Stimulated activated CD8-positive, alpha-beta memory T cell treated with anti-CD3 and anti-CD28 coated beads, Interleukin-12 subunit alpha, Interleukin-12 subunit beta, amount 100 ng/mL, for 24 hours (primary cell): ENCODE measurements around the gene SIGLEC12.
A peak's percentile ranks its signal among the peaks of the same experiment; 100 is the strongest.
"Not testable (repeated sequence)": the region's sequence is repeated elsewhere in the genome, so short reads cannot be mapped to it uniquely, and the experiment has no call there.

ENCODE experiments used
- DNase-seq: peaks from one replicate; pipeline ENCODE4 v3.0.0-alpha.2; 2020; ENCODE audit errors: extremely low read depth

SIGLEC12 gene

DNA sequence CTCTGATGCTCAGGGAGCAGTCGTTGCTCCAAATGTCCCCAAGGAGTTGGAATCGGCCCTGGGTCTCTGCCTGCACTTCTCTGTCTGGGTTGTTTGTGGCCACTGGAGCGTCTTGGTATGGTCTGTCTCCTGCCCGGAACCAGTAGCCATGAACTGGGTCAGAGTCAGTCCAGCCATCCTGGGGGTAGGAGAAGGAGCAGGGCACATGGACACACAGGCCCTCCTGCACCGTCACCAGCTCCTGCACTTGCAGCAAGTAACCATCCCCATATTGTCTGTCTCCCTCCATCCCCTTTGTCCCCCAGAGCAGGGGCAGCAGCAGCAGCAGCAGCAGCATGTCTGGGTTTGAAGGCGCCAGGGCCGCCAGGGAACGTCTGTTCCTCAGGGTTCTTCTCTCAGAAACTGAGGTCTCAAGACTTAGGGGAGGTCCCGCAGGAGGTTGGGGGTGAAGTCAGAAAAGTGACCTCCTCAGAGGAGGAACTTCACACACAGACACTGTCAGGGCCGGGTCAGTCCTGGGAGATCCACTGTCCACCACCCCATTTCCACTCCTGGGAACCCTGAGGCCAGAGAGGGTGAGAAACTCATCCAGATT, 43.5 kb downstream of the SIGLEC12 start, which contains the start of gene SIGLEC8:
Gene SIGLEC8 (minus strand): TSS at position 404 of the 595 bp plus-strand sequence. CDS start 67 bp downstream, at position 337.
- DNase-seq, result no peak

DNA sequence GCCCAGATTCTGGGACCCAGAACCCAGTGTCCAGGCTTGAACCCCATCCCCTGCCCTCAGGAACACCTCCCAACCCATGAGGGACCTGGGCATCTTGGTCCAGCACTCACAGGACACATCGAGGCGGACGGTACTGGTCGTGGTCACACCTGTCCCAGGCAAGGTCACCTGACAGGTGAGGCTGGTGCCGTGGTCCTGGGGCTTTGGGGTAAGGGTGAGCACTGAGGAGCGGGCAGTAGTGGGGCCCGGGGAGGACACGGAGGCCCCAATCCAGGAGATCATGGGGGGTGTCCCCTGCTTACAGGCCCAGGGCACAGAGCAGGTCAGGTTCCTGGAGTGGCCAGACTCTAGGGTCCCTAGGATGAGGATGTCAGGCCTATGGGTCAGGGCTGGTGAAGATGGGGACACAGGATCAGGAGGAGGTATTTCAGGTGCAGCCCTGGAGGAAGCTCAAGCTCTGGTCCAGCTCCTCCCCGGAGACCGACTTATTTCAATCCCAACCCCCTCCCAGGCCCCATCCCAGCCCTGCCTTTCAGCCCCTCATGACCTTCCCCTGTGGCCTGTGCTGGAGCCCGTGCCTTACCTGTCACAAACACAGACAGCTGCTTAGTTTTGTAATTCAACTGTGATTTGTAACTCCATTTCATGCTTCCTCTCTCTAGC, 44.1 kb downstream of the SIGLEC12 start:
- DNase-seq, result no peak

DNA sequence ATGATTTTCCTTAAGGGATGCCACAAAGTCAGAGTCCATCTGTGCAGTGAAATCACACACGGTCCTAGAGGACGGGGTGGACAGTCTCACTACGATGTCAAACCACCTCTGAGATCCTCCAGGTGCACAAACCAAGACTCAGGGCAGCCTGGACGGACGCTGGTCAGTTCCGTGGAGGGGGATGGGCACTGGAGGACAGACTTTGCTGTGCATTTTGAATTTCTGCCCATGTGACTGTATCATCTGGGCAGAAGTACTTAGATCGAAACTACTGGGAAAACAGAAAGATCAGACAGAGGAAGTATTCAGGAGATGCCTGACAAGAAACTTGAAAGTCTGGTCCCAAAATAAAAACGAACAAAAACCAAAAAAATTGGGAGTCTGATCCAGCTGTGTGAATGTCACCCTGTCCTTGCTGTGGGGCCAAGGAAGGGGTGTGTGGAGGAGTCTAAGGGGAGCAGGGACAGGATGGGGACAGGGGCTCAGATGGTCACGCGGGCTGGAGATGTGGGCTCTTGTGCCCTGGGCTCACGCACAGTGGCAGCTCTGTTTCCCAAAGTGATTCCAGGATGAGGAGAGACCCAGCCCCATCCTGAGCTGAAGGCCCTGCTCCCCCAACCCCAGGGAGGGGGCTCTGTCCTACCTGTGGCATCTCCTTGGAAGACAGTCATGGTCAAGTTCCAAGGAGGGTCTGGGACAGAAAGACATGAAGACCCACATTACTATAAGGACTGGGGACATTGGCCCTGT, 44.9 kb downstream of the SIGLEC12 start:
- DNase-seq, result no peak

DNA sequence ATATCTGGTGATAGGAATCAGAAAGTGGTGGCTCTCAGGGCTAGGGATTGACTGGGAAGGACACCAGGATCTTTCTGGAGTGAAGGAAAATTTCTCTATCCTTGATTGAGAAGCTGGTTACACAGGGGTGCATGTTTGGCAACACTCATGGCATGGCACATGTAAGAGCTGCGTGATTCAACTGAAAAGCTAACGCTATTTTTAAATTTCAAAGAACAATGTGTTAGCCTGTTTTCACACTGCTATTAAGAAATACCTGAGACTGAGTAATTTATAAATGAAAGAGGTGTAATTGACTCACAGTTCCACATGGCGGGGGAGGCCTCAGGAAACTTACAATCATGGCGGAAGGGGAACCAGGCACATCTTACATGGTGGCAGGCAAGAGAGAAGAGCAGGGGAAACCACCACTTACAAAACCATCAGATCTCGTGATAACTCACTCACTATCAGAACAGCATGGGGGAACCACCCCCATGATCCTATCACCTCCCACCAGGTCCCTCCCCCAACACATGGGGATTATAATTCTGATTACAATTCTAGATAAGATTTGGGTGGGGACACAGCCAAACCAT, 50.8 kb downstream of the SIGLEC12 start:
- peak; percentile 34 for DNase-seq

DNA sequence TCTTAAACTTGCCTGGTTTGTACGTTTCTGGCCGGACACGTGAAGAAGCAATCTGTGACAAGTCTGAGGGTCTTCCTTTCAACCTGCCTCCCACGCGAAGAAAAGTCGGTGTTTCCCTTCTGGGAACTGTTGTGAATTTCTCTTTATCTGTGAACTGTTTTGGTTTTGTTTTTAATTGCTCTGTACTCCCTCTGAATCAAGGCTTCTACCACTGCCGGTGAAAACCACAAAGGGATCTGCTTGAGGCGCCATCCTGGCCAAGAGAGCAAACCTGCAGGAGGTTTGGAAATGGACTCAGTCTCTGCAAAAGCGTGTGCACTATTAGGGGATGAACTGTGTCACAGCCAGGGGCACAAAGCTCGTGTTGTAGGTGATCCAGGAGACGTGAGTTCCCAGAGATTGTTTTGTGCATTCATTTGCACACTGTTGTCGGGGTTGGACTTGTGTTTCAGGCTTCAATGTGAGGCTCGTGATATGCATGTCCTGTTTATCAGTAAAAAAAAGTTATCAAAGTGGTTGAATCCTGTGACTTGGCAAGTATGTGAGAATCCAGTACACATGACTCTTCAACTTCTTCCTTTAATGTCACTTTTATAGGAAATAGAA, 53.1 kb downstream of the SIGLEC12 start:
- DNase-seq, result no peak

DNA sequence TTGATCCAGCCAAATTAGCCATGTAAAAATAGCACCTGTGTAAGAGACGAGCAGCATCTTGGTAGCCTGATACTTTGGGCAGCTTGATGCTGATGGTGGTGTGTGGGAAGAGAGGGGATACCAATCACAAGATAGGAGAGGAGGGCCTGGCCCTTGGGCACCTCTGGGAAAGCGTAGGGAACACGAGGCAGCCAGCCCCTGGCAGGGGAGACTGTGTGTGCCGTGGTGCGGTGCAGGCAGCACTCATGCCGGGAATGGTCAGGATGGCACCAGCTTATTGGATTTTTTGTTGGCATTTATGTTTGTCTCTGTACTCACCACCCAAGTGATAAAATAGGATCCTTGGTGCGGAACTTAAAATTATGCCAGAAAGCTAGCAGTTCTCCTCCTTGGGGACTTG, 53.6 kb downstream of the SIGLEC12 start:
- DNase-seq, result no peak

DNA sequence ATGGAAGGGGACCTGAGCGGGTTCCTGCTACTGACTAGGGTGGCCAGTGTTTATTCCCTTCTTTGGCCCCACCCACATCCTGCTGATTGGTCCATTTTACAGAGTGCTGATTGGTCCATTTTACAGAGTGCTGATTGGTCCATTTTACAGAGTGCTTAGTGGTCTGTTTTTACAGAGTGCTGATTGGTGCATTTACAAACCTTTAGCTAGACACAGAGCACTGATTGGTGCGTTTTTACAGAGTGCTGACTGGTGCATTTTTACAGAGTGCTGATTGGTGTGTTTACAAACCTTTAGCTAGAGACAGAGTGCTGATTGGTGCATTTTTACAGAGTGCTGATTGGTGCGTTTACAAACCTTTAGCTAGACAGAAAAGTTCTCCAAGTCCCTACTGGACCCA, 54.1 kb downstream of the SIGLEC12 start:
- DNase-seq, result not testable (repeated sequence)

DNA sequence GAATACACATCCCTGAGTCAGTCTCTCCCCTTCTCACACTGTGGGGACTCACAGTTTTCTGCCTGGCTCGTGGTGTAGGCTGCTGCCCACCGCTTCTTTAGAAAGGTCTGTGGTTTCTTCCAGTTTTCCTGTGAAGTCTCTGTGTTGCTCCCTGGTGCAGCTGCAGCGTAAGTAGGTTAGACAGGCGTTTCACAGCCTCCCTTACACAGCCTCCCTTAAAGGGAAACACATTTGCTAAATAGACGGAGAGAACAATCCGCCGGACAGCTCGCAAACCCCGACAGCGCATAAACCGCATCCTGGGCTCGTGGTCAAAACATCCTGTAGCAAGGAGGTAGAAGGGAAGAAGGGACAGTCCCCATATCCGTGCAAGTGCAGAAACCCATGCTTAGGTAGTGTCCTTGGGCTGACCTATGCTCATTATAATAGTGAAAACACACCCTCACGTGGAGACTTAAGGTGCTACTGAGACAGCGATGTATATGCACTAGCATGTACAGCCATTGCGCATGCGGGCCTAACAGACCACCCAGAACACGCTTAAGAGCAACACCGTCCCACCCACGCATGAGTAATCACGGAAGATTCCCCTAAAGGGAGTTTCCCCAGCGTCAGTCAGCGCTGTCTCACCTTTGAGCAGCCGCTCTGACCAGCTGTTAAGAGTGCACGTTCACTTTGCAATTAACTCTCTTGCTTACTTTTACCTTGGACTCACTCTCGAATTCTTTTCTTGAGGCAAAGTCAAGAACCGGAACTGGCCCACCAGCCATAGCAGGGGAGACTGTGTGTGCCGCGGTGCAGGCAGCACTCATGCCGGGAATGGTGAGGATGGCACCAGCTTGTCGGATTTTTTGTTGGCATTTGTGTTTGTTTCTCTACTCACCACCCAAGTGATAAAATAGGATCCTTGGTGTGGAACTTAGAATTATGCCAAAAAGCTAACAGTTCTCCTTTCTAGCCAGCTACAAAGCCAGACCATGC, 59.9 kb downstream of the SIGLEC12 start:
- DNase-seq, result peak; percentile 73
